Astrocyte (in vitro differentiated cells and primary cell): ENCODE results near the gene LRRC4C. TPM values are rescaled to one million over a fixed set of nuclear protein-coding genes. Genes with fewer than 3 reads are reported as not detected.
A peak's percentile ranks its signal among the peaks of the same experiment; 100 is the strongest.

ENCODE experiments used
- DNase-seq: peaks from one replicate; pipeline ENCODE4 v3.0.0-alpha.2; 2010; ENCODE audit warnings: low read depth
- FAIRE-seq: peaks from 2 replicates; lab custom pipeline; 2011; peaks lifted over from hg19 to GRCh38; lab: Jason Lieb, UNC
- H2AFZ ChIP-seq: 2 replicates; pipeline ENCODE4 v1.6.0; 2012; ENCODE audit warnings: low read depth, low read length, inconsistent platforms
- H3K27ac ChIP-seq: 2 replicates; pipeline ENCODE4 v1.5.1; 2011; ENCODE audit warnings: low read depth, low read length, inconsistent platforms
- H3K27me3 ChIP-seq: 2 replicates; pipeline ENCODE4 v1.6.0; 2011; ENCODE audit warnings: low read length, inconsistent platforms; ENCODE audit not compliant: insufficient read depth
- H3K36me3 ChIP-seq: 2 replicates; pipeline ENCODE4 v1.5.1; 2011; ENCODE audit warnings: low read length, inconsistent platforms; ENCODE audit not compliant: insufficient read depth
- H3K4me1 ChIP-seq: 2 replicates; pipeline ENCODE4 v1.5.1; 2011; ENCODE audit warnings: low read length, inconsistent platforms; ENCODE audit not compliant: insufficient read depth
- H3K4me2 ChIP-seq: 2 replicates; pipeline ENCODE4 v1.6.0; 2012; ENCODE audit warnings: low read length, inconsistent platforms
- H3K4me3 ChIP-seq: 2 replicates; pipeline ENCODE4 v1.5.1; 2011; ENCODE audit warnings: low read depth, mild to moderate bottlenecking, low read length, inconsistent platforms; ENCODE audit not compliant: insufficient read depth
- H3K79me2 ChIP-seq: 2 replicates; pipeline ENCODE4 v1.6.0; 2012; ENCODE audit warnings: mild to moderate bottlenecking, low read length, inconsistent platforms; ENCODE audit not compliant: insufficient read depth
- H3K9ac ChIP-seq: 2 replicates; pipeline ENCODE4 v1.6.0; 2012; ENCODE audit warnings: mild to moderate bottlenecking, low read length, inconsistent platforms
- H3K9me3 ChIP-seq: 2 replicates; pipeline ENCODE4 v1.5.1; 2012; ENCODE audit warnings: low read depth, mild to moderate bottlenecking, low read length, inconsistent platforms; ENCODE audit not compliant: insufficient read depth
- H4K20me1 ChIP-seq: 2 replicates; pipeline ENCODE4 v1.6.0; 2012; ENCODE audit warnings: low read length, inconsistent platforms; ENCODE audit not compliant: insufficient read depth
- H3K27ac Mint-ChIP-seq: one replicate; pipeline ENCODE4 v1.8.0; 2021; ENCODE audit warnings: mild to moderate bottlenecking, mixed read lengths; ENCODE audit not compliant: unreplicated experiment
- H3K27me3 Mint-ChIP-seq: one replicate; pipeline ENCODE4 v1.8.0; 2021; ENCODE audit warnings: low read depth, mixed read lengths; ENCODE audit not compliant: unreplicated experiment
- H3K36me3 Mint-ChIP-seq: one replicate; pipeline ENCODE4 v1.8.0; 2021; ENCODE audit warnings: low read depth, mixed read lengths; ENCODE audit not compliant: unreplicated experiment
- H3K4me1 Mint-ChIP-seq: one replicate; pipeline ENCODE4 v1.8.0; 2021; ENCODE audit warnings: low read depth, mixed read lengths; ENCODE audit not compliant: unreplicated experiment
- H3K4me3 Mint-ChIP-seq: one replicate; pipeline ENCODE4 v1.8.0; 2021; ENCODE audit warnings: mild to moderate bottlenecking, moderate library complexity, mixed read lengths; ENCODE audit not compliant: unreplicated experiment
- H3K9me3 Mint-ChIP-seq: one replicate; pipeline ENCODE4 v1.8.0; 2021; ENCODE audit warnings: mild to moderate bottlenecking, mixed read lengths; ENCODE audit not compliant: unreplicated experiment
- CTCF ChIP-seq: IDR thresholded peaks from 2 replicates; pipeline ENCODE4 v1.5.1; 2011; ENCODE audit warnings: low read depth, mild to moderate bottlenecking, inconsistent platforms, low read length, moderate library complexity; ENCODE audit not compliant: insufficient read depth
- EZH2 ChIP-seq: IDR thresholded peaks from 2 replicates; pipeline ENCODE4 v1.6.1; 2012; ENCODE audit warnings: mild to moderate bottlenecking, low read length, inconsistent platforms; ENCODE audit not compliant: insufficient read depth
- total RNA-seq: library from RNA; stranded (reverse); gene quantifications from 2 replicates; pipeline ENCODE4 v1.2.1, GENCODE V29; 2021

The LRRC4C gene
- total RNA-seq, 1 donor from 2014 or later, result 9.0 TPM

- peak overlapping the region; percentile 6 for H3K27ac Mint-ChIP-seq
- H3K4me3 Mint-ChIP-seq, result no peak overlapping the region
- no peaks in the 10 kb centered on the region for H3K79me2 ChIP-seq
- FAIRE-seq (no peak), DNase-seq (peak; percentile 71)
- no peaks in the 10 kb centered on the region for H3K36me3 ChIP-seq
- peaks cover 6% of the 10 kb centered on the region for H3K4me1 ChIP-seq
- H3K4me2 ChIP-seq, result no peak overlapping the region
- H3K9me3 ChIP-seq, result no peaks in the 10 kb centered on the region
- TF ChIP-seq EZH2 (no peak), CTCF (no peak)
- H3K9ac ChIP-seq, result no peak overlapping the region
- no peaks in the 10 kb centered on the region for H3K27me3 Mint-ChIP-seq
- no peak overlapping the region for H3K4me3 ChIP-seq
- no peak overlapping the region for H3K27ac ChIP-seq
- peaks cover 20% of the 10 kb centered on the region for H3K4me1 Mint-ChIP-seq
- no peaks in the 10 kb centered on the region for H3K27me3 ChIP-seq
- no peaks in the 10 kb centered on the region for H4K20me1 ChIP-seq
- H2AFZ ChIP-seq, result no peak overlapping the region
- H3K9me3 Mint-ChIP-seq, result no peaks in the 10 kb centered on the region
- no peaks in the 10 kb centered on the region for H3K36me3 Mint-ChIP-seq
Observed at GRCh38 chr11:41494716-41495115, 35.3 kb upstream of the LRRC4C start.

GRCh38 chr11:41486424-41486823, 27.0 kb upstream of the LRRC4C start:
- H3K4me3 Mint-ChIP-seq, result no peak overlapping the region
- H3K36me3 ChIP-seq, result no peaks in the 10 kb centered on the region
- no peaks in the 10 kb centered on the region for H3K9me3 Mint-ChIP-seq
- TF ChIP-seq CTCF (no peak), EZH2 (no peak)
- H3K4me1 ChIP-seq, result peaks cover 14% of the 10 kb centered on the region
- peak overlapping the region; percentile 9 for H3K9ac ChIP-seq
- no peaks in the 10 kb centered on the region for H3K9me3 ChIP-seq
- no peaks in the 10 kb centered on the region for H3K79me2 ChIP-seq
- H4K20me1 ChIP-seq, result no peaks in the 10 kb centered on the region
- no peaks in the 10 kb centered on the region for H3K36me3 Mint-ChIP-seq
- no peaks in the 10 kb centered on the region for H3K27me3 ChIP-seq
- peak overlapping the region; percentile 44 for H3K27ac ChIP-seq
- peak overlapping the region; percentile 28 for H3K4me2 ChIP-seq
- peaks cover 13% of the 10 kb centered on the region for H3K4me1 Mint-ChIP-seq
- H3K27me3 Mint-ChIP-seq, result no peaks in the 10 kb centered on the region
- H3K27ac Mint-ChIP-seq, result peak overlapping the region; percentile 94
- H2AFZ ChIP-seq, result no peak overlapping the region
- FAIRE-seq (no peak), DNase-seq (peak; percentile 52)
- no peak overlapping the region for H3K4me3 ChIP-seq

- no peak overlapping the region for H3K4me3 Mint-ChIP-seq
- H3K27ac Mint-ChIP-seq, result no peak overlapping the region
- no peak for FAIRE-seq
- Histone ChIP-seq H4K20me1 (no peaks in the 10 kb centered on the region), H3K9me3 (no peaks in the 10 kb centered on the region), H3K36me3 (no peaks in the 10 kb centered on the region), H3K4me3 (no peak overlapping the region), H3K79me2 (no peaks in the 10 kb centered on the region), H2AFZ (no peak overlapping the region), H3K27ac (no peak overlapping the region), H3K4me2 (no peak overlapping the region), H3K9ac (no peak overlapping the region), H3K27me3 (no peaks in the 10 kb centered on the region), H3K4me1 (peaks cover 13% of the 10 kb centered on the region)
- H3K4me1 Mint-ChIP-seq, result peaks cover 8% of the 10 kb centered on the region
- peaks cover 5% of the 10 kb centered on the region for H3K9me3 Mint-ChIP-seq
- DNase-seq, result no peak
- H3K27me3 Mint-ChIP-seq, result no peaks in the 10 kb centered on the region
- TF ChIP-seq EZH2, result no peak
- no peak for TF ChIP-seq CTCF
- no peaks in the 10 kb centered on the region for H3K36me3 Mint-ChIP-seq
Observed at GRCh38 chr11:41483956-41484355, 24.5 kb upstream of the LRRC4C start.
